Measurements from ENCODE around the gene TAS2R31. TPM values are rescaled to one million over a fixed set of nuclear protein-coding genes. Genes with fewer than 3 reads are reported as not detected.

The TAS2R31 gene
- total and polyA plus RNA-seq, 2 of the 13 experiments (the other 11 are each of a cell fraction or from before 2014, with no cell fraction given), result 0.96 to 6.5 TPM

DNA sequence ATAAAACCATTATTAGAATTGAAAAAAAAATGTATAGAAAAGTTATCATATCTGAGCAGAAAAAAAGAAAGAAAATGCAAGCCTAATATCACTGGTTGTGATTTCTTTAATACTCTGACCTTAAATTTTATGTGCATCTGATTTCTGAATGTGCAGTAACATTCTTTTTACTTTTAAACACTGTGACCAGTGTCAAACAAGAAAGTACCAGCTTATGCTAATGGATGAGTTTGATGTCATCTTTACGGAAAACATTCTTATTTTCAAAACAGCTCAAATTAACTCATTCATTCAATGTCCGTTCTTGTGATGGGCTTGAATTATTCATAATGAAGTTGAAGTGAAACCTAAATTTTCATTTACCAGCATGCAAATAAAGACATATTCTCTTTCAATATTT is 44.4 kb downstream of the TAS2R31 start, which contains the start of gene TAS2R50:
TAS2R50 (minus strand) TSS at position 101 of the 400 bp plus-strand sequence; CDS start at position 49, 52 bp downstream.
- H3K36me3 ChIP-seq (replicated peaks in 1 of 2; ENCODE audit: control insufficient read depth in 1 of 2, insufficient read depth in 2 of 2, low read length in 2 of 2), result no peaks in the 10 kb centered on the region
- ChIA-PET POLR2A (no interaction called here), CTCF (ENCODE audit: low intra/inter-chr PET ratio, low total read pairs) (no interaction called here)
- no peaks in the 10 kb centered on the region for H3K27me3 ChIP-seq (ENCODE audit: control insufficient read depth in 1 of 2, insufficient read depth in 2 of 2, low read length in 2 of 2)
- FAIRE-seq (no peak), ATAC-seq (no peak), DNase-seq (ENCODE audit: low spot score) (no peak)
- TF ChIP-seq GATAD1 (CRISPR knock-in tag; IDR thresholded peaks at IDR 0.05) (no peak), ZNF839 (CRISPR knock-in tag; IDR thresholded peaks at IDR 0.05; ENCODE audit: borderline replicate concordance) (no peak), ZNF235 (CRISPR knock-in tag; IDR thresholded peaks at IDR 0.05; ENCODE audit: borderline replicate concordance) (no peak), ZNF572 (CRISPR knock-in tag; IDR thresholded peaks at IDR 0.05) (no peak), NFIB (CRISPR knock-in tag; IDR thresholded peaks at IDR 0.05; ENCODE audit: borderline replicate concordance) (no peak), MYNN (CRISPR knock-in tag; IDR thresholded peaks at IDR 0.05; ENCODE audit: low read depth) (no peak), ZNF382 (CRISPR knock-in tag; IDR thresholded peaks at IDR 0.05; ENCODE audit: borderline replicate concordance) (no peak), ETV6 (CRISPR knock-in tag; conservative IDR thresholded peaks at IDR 0.05) (no peak)
- TF ChIP-seq, protein P1, sequence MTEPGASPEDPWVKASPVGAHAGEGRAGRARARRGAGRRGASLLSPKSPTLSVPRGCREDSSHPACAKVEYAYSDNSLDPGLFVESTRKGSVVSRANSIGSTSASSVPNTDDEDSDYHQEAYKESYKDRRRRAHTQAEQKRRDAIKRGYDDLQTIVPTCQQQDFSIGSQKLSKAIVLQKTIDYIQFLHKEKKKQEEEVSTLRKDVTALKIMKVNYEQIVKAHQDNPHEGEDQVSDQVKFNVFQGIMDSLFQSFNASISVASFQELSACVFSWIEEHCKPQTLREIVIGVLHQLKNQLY (CRISPR knock-in tag; IDR thresholded peaks at IDR 0.05), result no peak
- TF ChIP-seq, protein P2, sequence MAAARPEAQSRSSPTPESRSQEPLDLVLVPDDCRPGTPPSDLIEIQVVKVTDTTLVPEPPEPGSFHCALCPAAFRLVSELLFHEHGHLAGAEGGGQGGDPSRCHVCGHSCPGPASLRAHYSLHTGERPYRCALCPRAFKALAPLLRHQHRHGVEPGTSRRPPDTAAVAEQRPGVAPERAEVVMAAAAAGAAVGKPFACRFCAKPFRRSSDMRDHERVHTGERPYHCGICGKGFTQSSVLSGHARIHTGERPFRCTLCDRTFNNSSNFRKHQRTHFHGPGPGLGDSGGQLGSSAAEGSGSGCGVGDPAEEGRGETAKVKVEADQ (CRISPR knock-in tag; IDR thresholded peaks at IDR 0.05; ENCODE audit: borderline replicate concordance), result no peak
- TF ChIP-seq, protein P3, sequence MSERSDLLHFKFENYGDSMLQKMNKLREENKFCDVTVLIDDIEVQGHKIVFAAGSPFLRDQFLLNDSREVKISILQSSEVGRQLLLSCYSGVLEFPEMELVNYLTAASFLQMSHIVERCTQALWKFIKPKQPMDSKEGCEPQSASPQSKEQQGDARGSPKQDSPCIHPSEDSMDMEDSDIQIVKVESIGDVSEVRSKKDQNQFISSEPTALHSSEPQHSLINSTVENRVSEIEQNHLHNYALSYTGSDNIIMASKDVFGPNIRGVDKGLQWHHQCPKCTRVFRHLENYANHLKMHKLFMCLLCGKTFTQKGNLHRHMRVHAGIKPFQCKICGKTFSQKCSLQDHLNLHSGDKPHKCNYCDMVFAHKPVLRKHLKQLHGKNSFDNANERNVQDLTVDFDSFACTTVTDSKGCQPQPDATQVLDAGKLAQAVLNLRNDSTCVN (CRISPR knock-in tag; IDR thresholded peaks at IDR 0.05; ENCODE audit: borderline replicate concordance), result no peak
- H3K79me2 ChIP-seq (ENCODE audit: insufficient read depth, low read length), result no peaks in the 10 kb centered on the region
- no peak within 1 kb of the TSS for H3K9ac ChIP-seq (ENCODE audit: insufficient read depth, low read depth, low read length)
- H2AFZ ChIP-seq (ENCODE audit: low read length), result no peak within 1 kb of the TSS
- no peaks in the 10 kb centered on the region for H3K4me1 ChIP-seq (ENCODE audit: insufficient read depth, low read length)
- no peak within 1 kb of the TSS for H3K27ac ChIP-seq (ENCODE audit: extremely low read length, insufficient read depth, low read length)
- H3K4me3 ChIP-seq (replicated peaks in 1 of 3; ENCODE audit: insufficient read depth in 1 of 3, low read depth in 2 of 3, low read length in 3 of 3), result no peak within 1 kb of the TSS
- peaks cover 11% of the 10 kb centered on the region for H3K9me3 ChIP-seq (ENCODE audit: low read length)
- intact Hi-C loops (cut with micrococcal nuclease; ENCODE audit: unreplicated experiment) (no loop called here), in situ Hi-C loops (cut with HindIII; ENCODE audit: extremely low pct_ligation_motif_present, low pct_unique_long_range_greater_than_20kb) (no loop called here)
- H4K20me1 ChIP-seq (ENCODE audit: insufficient read depth, low read length), result no peaks in the 10 kb centered on the region
- no TSS peak for BruUV-seq (replicated peaks)
- H3K4me2 ChIP-seq (ENCODE audit: low read depth, low read length), result no peak within 1 kb of the TSS
- WGBS (ENCODE audit: low lambda C conversion rate), result 52% methylated on average over 2 of the region's 2 CpGs
